Loucy (cell line): Measurements from ENCODE around the gene DDIT3.

Source experiments
- CTCF ChIP-seq: fragments of 200-600 bp; sonication (generic); conservative IDR thresholded peaks from 2 replicates; pipeline ENCODE4 v1.5.1; 2014; ENCODE audit warnings: mild to moderate bottlenecking, antibody characterized with exemption, low read length
- EZH2phosphoT487 ChIP-seq: fragments of 200-600 bp; IDR thresholded peaks from 2 replicates; pipeline ENCODE4 v1.6.1; 2018; ENCODE audit warnings: antibody characterized with exemption, mild to moderate bottlenecking, moderate library complexity, borderline replicate concordance

GRCh38 chr12:57527184-57527583 is 6.9 kb upstream of the DDIT3 start:
- no peak for TF ChIP-seq CTCF
- TF ChIP-seq EZH2phosphoT487 = no peak
